ENCODE results near the gene RPS19. TPM values are rescaled to one million over a fixed set of nuclear protein-coding genes. Genes with fewer than 3 reads are reported as not detected.

Gene RPS19
- polyA plus RNA-seq, 1 donor from 2014 or later = 783 TPM

DNA sequence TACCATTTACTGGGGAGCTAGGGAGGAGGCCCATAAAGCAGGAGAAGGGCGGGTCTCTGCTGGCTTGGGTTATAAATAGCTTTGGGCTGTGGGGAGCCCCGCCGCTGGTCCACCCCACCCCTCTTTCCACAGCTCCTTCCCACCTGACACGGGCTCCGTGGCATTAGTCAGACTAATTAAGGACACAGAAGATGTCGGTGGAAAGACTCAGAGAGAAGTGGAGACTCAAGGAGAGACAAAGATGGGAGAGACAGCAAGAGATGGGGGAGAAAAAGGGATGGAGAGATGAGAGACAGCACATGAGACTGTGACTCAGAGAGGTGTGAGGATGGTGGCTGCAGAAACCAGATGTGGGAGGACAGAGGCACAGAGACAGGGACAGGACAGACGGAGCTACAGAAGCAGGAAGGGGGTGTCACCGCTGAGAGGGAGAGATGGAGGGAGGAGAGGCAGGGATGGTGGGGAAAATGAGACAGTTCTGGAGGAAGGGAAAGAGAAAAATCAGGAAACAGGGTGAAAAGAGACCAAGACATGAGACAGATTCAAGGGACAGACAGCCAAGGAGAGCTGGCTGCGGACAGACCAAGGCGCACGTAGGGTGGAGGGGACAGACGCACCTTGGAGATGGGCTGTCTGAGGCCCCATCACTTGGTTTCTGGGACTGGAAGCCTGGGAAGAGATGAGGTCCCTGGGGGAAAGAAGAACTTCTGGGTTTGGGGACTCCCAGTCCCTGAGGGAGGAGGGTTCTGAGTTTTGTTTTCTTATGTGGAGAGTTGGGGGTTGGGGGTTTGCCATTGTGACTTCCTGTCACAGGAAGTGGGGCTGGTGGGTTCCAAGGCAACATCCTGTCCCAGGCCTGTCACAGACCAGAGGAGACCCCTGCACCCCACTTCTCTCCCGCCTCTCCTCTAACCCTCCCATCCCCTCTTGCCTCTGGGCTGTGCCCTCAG is 27.0 kb downstream of the RPS19 start:
- Histone ChIP-seq H4K20me1 (ENCODE audit: insufficient read depth) (no peaks in the 10 kb centered on the region), H3K4me2 (ENCODE audit: low read length) (no peak overlapping the region), H3K9ac (ENCODE audit: low read length) (no peak overlapping the region)

GRCh38 chr19:41887711-41888382 is 27.8 kb downstream of the RPS19 start:
- no peaks in the 10 kb centered on the region for H3K9me2 ChIP-seq (ENCODE audit: insufficient read depth, low read length)
- no peak overlapping the region for H3K9ac ChIP-seq (ENCODE audit: low read length)
- no peaks in the 10 kb centered on the region for H3F3A ChIP-seq (ENCODE audit: insufficient read depth, low read length, poor library complexity, severe bottlenecking)
- no peak overlapping the region for H3K4me3 ChIP-seq (ENCODE audit: low read length)
- no peak overlapping the region for H3K4me2 ChIP-seq (ENCODE audit: low read length)
- no peaks in the 10 kb centered on the region for H3K36me3 ChIP-seq (ENCODE audit: insufficient read depth, low read length)
- no peaks in the 10 kb centered on the region for H3K9me3 ChIP-seq (ENCODE audit: low read length)
- no peaks in the 10 kb centered on the region for H4K20me1 ChIP-seq (ENCODE audit: insufficient read depth)
- H3K27ac ChIP-seq (ENCODE audit: low read length) = no peak overlapping the region
- no peak overlapping the region for H2AFZ ChIP-seq (ENCODE audit: low read depth, low read length)
- no peaks in the 10 kb centered on the region for H3K79me2 ChIP-seq (replicated peaks; ENCODE audit: insufficient read depth, low read length)
- peaks cover 12% of the 10 kb centered on the region for H3K27me3 ChIP-seq (ENCODE audit: insufficient read depth, low read depth, low read length)
- no peak for TF ChIP-seq CTCF (IDR thresholded peaks at IDR 0.05; ENCODE audit: poor library complexity, severe bottlenecking)
- no peak for TF ChIP-seq TAF1 (IDR thresholded peaks at IDR 0.05; ENCODE audit: low read depth)
- no peak for TF ChIP-seq EZH2 (IDR thresholded peaks at IDR 0.05; ENCODE audit: borderline replicate concordance, insufficient read depth, low read length, poor library complexity, severe bottlenecking)
- TF ChIP-seq POLR2AphosphoS5 (IDR thresholded peaks at IDR 0.05) = no peak
- TF ChIP-seq EP300 (conservative IDR thresholded peaks at IDR 0.05; ENCODE audit: poor library complexity, severe bottlenecking) = no peak
- no peak for TF ChIP-seq RAD21 (conservative IDR thresholded peaks at IDR 0.05)

More for the DNA sequence above, 27.0 kb downstream of the RPS19 start:
- peaks cover 20% of the 10 kb centered on the region for H3K27me3 ChIP-seq (ENCODE audit: insufficient read depth, low read depth, low read length)
- no peaks in the 10 kb centered on the region for H3K79me2 ChIP-seq (replicated peaks; ENCODE audit: insufficient read depth, low read length)
- no peak overlapping the region for H2AFZ ChIP-seq (ENCODE audit: low read depth, low read length)
- no peaks in the 10 kb centered on the region for H3K9me3 ChIP-seq (ENCODE audit: low read length)
- no peaks in the 10 kb centered on the region for H3K9me2 ChIP-seq (ENCODE audit: insufficient read depth, low read length)
- no peaks in the 10 kb centered on the region for H3F3A ChIP-seq (ENCODE audit: insufficient read depth, low read length, poor library complexity, severe bottlenecking)
- H3K36me3 ChIP-seq (ENCODE audit: insufficient read depth, low read length) = no peaks in the 10 kb centered on the region
- no peak overlapping the region for H3K27ac ChIP-seq (ENCODE audit: low read length)
- no peak overlapping the region for H3K4me3 ChIP-seq (ENCODE audit: low read length)
- TF ChIP-seq EP300 (conservative IDR thresholded peaks at IDR 0.05; ENCODE audit: poor library complexity, severe bottlenecking) = no peak
- TF ChIP-seq SMC3 (conservative IDR thresholded peaks at IDR 0.05; ENCODE audit: poor library complexity) = no peak
- TF ChIP-seq MXI1 (conservative IDR thresholded peaks at IDR 0.05; ENCODE audit: poor library complexity, severe bottlenecking) = no peak
- no peak for TF ChIP-seq RAD21 (conservative IDR thresholded peaks at IDR 0.05)
- TF ChIP-seq TAF1 (IDR thresholded peaks at IDR 0.05; ENCODE audit: low read depth) = no peak
- TF ChIP-seq POLR2AphosphoS5 (IDR thresholded peaks at IDR 0.05) = no peak
- TF ChIP-seq, protein P1, sequence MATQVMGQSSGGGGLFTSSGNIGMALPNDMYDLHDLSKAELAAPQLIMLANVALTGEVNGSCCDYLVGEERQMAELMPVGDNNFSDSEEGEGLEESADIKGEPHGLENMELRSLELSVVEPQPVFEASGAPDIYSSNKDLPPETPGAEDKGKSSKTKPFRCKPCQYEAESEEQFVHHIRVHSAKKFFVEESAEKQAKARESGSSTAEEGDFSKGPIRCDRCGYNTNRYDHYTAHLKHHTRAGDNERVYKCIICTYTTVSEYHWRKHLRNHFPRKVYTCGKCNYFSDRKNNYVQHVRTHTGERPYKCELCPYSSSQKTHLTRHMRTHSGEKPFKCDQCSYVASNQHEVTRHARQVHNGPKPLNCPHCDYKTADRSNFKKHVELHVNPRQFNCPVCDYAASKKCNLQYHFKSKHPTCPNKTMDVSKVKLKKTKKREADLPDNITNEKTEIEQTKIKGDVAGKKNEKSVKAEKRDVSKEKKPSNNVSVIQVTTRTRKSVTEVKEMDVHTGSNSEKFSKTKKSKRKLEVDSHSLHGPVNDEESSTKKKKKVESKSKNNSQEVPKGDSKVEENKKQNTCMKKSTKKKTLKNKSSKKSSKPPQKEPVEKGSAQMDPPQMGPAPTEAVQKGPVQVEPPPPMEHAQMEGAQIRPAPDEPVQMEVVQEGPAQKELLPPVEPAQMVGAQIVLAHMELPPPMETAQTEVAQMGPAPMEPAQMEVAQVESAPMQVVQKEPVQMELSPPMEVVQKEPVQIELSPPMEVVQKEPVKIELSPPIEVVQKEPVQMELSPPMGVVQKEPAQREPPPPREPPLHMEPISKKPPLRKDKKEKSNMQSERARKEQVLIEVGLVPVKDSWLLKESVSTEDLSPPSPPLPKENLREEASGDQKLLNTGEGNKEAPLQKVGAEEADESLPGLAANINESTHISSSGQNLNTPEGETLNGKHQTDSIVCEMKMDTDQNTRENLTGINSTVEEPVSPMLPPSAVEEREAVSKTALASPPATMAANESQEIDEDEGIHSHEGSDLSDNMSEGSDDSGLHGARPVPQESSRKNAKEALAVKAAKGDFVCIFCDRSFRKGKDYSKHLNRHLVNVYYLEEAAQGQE (IDR thresholded peaks at IDR 0.05; ENCODE audit: borderline replicate concordance) = no peak
- TF ChIP-seq CTCF (IDR thresholded peaks at IDR 0.05; ENCODE audit: poor library complexity, severe bottlenecking) = no peak
- no peak for TF ChIP-seq EZH2 (IDR thresholded peaks at IDR 0.05; ENCODE audit: borderline replicate concordance, insufficient read depth, low read length, poor library complexity, severe bottlenecking)
